GM18951 (cell line): ENCODE measurements around the gene KCTD16.

Source experiments
- POLR2A ChIP-seq: IDR thresholded peaks from 4 replicates; pipeline ENCODE4 v1.6.1; 2011; ENCODE audit warnings: mild to moderate bottlenecking; ENCODE audit not compliant: insufficient read length, insufficient read depth; ENCODE audit errors: extremely low read depth
- in situ Hi-C: fragments of 300-500 bp; cut with MboI; formaldehyde crosslinking; loops from one replicate; pipeline ENCODE4 v1.12.0; 2022; ENCODE audit warnings: low sequenced_read_pairs, mixed read lengths, inconsistent platforms; ENCODE audit not compliant: unreplicated experiment

Gene KCTD16

DNA sequence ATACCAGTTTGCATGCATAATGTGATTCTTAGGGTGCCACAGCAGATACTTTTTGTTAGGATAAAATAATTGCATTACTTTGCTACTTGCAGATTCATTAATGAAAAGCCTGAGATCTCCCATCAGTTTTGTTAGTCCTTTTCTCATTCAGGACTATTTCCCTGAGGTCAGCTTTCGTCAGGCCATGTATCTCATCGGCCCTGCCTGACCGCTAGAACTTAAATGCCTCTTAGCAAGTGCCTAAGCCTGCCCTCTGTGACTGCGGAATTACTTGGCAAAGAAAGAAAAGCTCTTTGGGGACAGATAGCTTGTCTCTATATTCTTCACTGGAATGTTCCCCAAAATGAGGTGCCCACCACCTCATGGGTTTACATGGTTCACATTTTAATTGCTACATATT, 147.8 kb downstream of the KCTD16 start:
- in situ Hi-C loops: no loop called here
- no peak for TF ChIP-seq POLR2A

- in situ Hi-C loops: no loop called here
- TF ChIP-seq POLR2A: no peak
These were observed 152.5 kb downstream of the KCTD16 start for GRCh38 chr5:144323181-144323580.

DNA sequence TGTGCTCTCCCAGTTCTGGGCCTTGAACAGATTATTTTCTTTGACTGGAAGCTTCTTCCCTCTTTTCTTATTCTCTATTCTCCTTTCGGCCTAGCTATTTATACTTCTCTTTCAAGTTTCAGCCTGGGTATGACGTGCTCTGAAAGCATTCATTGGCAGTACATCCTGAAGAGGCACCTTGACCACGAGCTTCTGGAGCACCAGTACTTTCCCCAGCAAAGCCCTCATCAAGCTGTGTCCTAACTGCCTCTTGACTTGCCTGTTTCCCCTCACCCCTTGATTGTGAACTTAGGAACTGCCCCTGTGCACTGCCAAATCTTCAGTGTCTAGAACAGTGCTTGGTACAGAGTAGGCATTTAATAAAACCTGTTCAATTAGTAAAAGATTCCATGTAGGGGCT, 154.9 kb downstream of the KCTD16 start:
- TF ChIP-seq POLR2A: no peak
- in situ Hi-C loops: no loop called here

DNA sequence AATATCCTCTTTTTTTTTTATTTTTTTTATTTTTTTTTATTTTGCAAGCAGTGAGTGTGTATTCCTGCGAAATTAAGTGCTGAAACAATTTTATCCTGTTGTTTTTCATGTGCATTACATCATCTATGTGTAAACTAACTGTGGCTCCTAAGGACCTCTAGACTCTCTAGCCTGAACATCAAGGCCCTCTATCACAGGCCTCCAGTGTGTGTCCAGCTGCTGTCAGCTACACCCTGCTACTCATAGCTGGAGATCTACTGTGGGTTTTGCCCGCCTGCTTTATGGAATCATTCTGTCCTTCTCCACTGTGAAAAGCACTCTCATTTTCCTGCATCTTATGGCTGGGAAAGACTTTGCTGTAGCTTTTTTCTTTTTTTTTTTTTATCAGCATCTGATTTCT, 157.8 kb downstream of the KCTD16 start:
- in situ Hi-C loops: no loop called here
- TF ChIP-seq POLR2A: no peak

- TF ChIP-seq POLR2A: no peak
- in situ Hi-C loops: no loop called here
These were observed 158.3 kb downstream of the KCTD16 start for GRCh38 chr5:144328980-144329379.

DNA sequence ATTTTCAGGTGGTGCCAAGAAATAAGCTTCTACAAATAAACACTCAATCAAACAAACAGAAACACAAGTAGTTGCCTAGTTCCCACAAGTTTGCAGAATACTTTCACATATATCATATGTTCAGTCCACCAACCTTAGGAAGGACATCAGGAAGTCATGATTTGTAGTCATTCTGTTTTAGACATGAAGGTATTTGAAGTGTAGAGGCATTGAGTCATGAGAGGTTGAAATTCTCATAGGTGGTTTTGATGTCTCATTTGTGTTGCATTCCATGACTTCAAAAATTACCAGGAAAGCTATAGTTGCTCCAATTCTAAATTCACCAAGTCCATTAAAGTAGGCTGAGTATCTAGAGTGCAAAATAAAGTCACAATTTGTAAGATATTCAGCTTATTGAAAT, 159.0 kb downstream of the KCTD16 start:
- in situ Hi-C loops: no loop called here
- TF ChIP-seq POLR2A: no peak

- TF ChIP-seq POLR2A: no peak
- in situ Hi-C loops: no loop called here
These were observed 160.7 kb downstream of the KCTD16 start for GRCh38 chr5:144331361-144331760.

DNA sequence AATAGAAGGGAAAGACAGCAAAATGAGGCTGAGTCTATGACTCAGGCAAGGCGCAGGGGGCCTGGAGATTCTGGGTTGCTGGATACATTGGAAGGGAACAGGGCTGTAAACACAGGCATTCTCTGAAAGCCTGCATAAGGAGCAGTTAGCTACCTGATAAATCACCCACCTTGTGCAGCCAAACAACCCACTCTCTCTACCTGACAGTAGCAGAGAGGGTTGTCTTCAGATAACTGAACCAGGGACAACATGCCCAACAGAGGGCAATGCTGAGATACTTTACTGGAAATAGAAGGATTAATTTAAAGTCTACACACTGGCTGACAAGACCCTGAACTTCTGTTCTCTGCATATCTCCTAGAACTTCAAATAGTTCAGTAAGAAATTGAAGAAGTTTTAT, 161.6 kb downstream of the KCTD16 start:
- in situ Hi-C loops: no loop called here
- no peak for TF ChIP-seq POLR2A

DNA sequence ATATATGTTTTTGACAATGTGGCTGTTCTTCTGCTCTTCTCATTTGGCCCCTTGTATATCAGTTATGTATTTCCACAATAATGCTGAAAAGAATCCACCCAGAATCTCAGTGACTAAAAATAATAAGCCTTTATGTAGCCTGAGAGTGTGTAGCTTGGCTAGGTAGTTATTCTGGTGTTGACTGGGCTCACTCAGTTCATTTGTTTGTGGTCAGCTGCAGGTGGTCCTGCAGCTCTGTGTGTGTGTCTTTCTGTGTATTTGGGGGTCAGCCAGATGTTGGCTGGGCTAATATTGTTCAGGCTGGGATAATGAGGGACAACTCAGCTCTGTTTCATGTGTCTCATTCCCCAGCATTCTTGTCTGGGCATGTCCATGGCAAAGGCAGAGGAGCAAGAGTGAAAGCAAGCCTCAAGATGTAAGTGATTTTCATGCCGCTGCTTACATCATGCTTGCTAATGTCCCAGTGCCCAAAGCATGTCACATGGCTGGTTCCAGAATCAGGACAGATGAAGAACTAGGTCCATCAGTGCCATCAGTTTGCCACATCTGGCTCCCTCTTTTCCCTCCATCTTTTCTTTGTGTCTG, 162.8 kb downstream of the KCTD16 start:
- TF ChIP-seq POLR2A: no peak
- in situ Hi-C loops: no loop called here

- in situ Hi-C loops: no loop called here
- no peak for TF ChIP-seq POLR2A
These were observed 164.9 kb downstream of the KCTD16 start for GRCh38 chr5:144335561-144335960.

- in situ Hi-C loops: no loop called here
- TF ChIP-seq POLR2A: no peak
These were observed 165.7 kb downstream of the KCTD16 start for GRCh38 chr5:144336191-144336961.

DNA sequence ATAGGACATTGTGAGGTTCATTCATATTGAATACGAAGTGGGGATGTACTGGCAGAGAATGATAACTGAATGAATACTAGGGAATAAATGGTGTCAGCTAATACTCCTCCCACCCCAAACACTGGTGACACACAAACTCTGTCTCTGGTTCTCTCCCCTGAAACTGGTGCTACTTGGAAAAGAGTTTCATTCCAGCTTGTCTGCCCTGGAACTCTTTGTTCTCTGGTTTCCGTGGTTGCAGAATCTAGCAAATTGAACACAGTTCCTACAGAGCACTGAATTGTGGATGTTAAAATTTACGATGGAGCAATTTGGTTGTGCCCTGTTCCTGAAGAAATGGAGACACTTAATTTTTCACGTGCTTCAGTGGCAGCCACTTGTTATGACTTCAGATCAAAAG, 181.7 kb downstream of the KCTD16 start:
- no peak for TF ChIP-seq POLR2A
- in situ Hi-C loops: no loop called here

GRCh38 chr5:144352732-144353317, 182.2 kb downstream of the KCTD16 start:
- TF ChIP-seq POLR2A: no peak
- in situ Hi-C loops: no loop called here

DNA sequence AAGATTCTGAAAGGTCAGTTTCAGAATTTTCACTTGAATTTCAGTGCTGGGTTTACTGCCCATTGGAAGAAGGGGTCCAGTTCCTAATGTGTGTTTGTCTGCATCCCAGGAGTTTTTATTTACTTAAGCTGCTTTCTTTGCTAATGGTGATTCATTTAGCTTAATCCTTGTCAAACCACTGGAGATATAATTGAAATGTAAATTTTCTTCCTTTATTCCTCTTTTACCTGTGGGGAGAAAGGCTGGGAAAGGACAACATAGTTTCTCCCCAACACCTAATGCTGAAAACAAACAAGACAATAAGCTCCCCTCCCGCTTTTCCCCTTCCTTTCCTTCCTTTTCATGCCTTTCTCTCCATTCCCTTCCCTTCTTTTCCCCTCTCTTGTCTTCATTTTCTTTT, 185.8 kb downstream of the KCTD16 start:
- in situ Hi-C loops: no loop called here

DNA sequence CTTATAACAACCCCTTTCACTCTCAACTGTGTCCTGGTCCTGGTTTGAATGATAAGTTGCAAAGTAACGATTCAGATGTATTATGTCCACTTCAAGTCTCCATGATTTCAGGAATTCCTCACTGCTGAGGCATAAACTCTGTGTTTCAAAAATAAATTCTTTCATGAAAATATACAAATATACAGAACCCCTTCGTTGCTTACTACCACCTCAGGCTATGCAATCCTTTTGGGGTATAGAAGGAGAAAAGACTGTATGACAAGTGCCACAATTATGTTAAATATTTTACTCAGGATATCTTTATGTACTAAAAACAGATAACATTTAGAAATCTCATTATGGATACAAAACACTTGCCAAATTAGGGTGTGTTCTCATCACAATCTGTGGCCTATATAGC, 190.7 kb downstream of the KCTD16 start:
- in situ Hi-C loops: no loop called here
- TF ChIP-seq POLR2A: no peak

More for the DNA sequence above, 185.8 kb downstream of the KCTD16 start:
- TF ChIP-seq POLR2A: no peak

- in situ Hi-C loops: no loop called here
- no peak for TF ChIP-seq POLR2A
These were observed 195.2 kb downstream of the KCTD16 start for GRCh38 chr5:144365885-144366284.
